ENCODE data around the gene ACOT8. TPM values are rescaled to one million over a fixed set of nuclear protein-coding genes. Genes with fewer than 3 reads are reported as not detected.

ACOT8 gene
- total and polyA plus RNA-seq, 7 donors: 20.2 to 32.9 (median 29.3) TPM

DNA sequence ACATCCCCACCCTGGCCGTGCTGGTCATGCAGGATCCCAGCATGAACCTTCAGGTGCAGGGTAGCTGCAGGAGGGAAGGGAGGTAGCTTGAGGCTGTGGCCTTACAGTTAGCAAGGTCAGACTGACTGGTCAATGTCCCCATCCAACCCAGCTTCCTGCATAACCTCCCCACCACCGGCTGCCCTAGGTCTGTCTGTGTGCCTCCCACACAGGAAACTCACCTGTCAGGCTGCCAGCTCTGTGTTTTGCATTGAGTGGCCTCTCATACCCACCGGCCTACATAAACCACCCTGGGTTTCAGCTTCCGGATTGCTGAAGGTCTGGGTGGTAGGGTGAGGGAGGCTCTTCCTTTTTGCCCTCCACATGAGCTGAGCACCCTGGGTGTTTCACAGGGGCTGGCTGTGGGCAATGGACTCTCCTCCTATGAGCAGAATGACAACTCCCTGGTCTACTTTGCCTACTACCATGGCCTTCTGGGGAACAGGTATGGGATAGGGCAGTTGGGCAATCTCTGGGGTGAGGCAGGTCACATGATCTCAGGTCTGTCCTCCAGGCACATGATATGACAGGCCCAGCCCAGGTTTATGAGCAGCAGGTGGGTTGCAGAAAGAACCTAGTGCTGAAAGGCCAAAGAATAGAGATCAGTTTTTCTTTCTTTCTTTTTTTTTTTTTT lies 35.8 kb upstream of the ACOT8 start:
- no peak for DNase-seq
- intact Hi-C loops (cut with DNase I): loop anchor here (5.0 kb wide), 4 partner anchors 39 to 96 kb away; partner anchors contain the start of gene PCIF1 (in 2 of the 2)
- TF ChIP-seq, protein P1, sequence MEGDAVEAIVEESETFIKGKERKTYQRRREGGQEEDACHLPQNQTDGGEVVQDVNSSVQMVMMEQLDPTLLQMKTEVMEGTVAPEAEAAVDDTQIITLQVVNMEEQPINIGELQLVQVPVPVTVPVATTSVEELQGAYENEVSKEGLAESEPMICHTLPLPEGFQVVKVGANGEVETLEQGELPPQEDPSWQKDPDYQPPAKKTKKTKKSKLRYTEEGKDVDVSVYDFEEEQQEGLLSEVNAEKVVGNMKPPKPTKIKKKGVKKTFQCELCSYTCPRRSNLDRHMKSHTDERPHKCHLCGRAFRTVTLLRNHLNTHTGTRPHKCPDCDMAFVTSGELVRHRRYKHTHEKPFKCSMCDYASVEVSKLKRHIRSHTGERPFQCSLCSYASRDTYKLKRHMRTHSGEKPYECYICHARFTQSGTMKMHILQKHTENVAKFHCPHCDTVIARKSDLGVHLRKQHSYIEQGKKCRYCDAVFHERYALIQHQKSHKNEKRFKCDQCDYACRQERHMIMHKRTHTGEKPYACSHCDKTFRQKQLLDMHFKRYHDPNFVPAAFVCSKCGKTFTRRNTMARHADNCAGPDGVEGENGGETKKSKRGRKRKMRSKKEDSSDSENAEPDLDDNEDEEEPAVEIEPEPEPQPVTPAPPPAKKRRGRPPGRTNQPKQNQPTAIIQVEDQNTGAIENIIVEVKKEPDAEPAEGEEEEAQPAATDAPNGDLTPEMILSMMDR (IDR thresholded peaks at IDR 0.05): no peak
- 77 to 84% (median 77%) methylated on average over 4 of the region's 4 CpGs for WGBS, 3 donors
- H3K4me3 ChIP-seq: no peak overlapping the region
- H3K9me3 ChIP-seq: no peaks in the 10 kb centered on the region
- H3K4me1 ChIP-seq: peaks cover 24% of the 10 kb centered on the region
- H3K27me3 ChIP-seq (ENCODE audit: insufficient read depth in 3 of 3, low read length in 2 of 3): no peaks in the 10 kb centered on the region
- H3K27ac ChIP-seq: no peak overlapping the region
- peaks cover 2 to 67% of the 10 kb centered on the region in 2 donors for H3K36me3 ChIP-seq (ENCODE audit: insufficient read depth in 1 of 2, low read depth in 1 of 2)
- ATAC-seq: no peak

DNA sequence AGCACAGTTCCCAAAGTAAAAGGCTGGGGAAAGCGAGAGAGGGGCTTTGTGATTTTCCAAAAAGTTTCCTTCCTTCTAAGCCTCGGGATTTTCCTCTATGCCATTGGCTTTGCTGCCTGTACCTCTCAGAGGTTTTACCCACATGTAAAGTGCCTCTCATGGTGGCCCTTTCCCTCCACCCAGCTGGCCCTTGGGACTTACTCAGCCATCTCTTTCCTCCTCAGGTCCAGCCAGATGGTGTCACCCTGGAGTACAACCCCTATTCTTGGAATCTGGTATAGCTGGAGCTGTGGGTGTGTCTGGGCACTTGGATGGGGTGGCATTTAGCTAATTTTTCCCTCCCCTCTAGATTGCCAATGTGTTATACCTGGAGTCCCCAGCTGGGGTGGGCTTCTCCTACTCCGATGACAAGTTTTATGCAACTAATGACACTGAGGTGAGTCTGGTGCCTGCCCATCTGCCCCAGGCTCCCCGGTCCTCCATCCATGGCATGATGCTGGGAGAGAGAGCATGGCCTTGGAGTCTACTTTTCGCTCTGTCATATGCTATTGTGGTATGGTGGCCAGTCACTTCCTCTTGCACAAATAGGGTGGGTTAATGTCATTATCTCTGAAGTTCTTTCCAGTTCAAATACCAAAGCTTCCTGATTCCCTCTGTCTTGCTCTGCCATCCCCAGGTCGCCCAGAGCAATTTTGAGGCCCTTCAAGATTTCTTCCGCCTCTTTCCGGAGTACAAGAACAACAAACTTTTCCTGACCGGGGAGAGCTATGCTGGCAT lies 35.0 kb upstream of the ACOT8 start:
- Histone ChIP-seq H3K9me3 (no peaks in the 10 kb centered on the region), H3K4me1 (peaks cover 24% of the 10 kb centered on the region), H3K36me3 (ENCODE audit: insufficient read depth in 1 of 2, low read depth in 1 of 2) (peaks cover 2 to 67% of the 10 kb centered on the region in 2 donors), H3K27me3 (ENCODE audit: insufficient read depth in 3 of 3, low read length in 2 of 3) (no peaks in the 10 kb centered on the region), H3K4me3 (peak overlapping the region; percentile 91), H3K27ac (peak overlapping the region; percentile 92)
- no peak for DNase-seq
- peak in 3 of 4 donors; percentile 15 to 24 (median 16) for ATAC-seq
- WGBS, 3 donors: 82 to 86% (median 85%) methylated on average over 9 of the region's 9 CpGs
- TF ChIP-seq, protein P1 (IDR thresholded peaks at IDR 0.05): no peak
- intact Hi-C loops (cut with DNase I): loop anchor here (5.0 kb wide), 4 partner anchors 40 to 95 kb away; partner anchors contain the start of gene PCIF1 (in 2 of the 2)

DNA sequence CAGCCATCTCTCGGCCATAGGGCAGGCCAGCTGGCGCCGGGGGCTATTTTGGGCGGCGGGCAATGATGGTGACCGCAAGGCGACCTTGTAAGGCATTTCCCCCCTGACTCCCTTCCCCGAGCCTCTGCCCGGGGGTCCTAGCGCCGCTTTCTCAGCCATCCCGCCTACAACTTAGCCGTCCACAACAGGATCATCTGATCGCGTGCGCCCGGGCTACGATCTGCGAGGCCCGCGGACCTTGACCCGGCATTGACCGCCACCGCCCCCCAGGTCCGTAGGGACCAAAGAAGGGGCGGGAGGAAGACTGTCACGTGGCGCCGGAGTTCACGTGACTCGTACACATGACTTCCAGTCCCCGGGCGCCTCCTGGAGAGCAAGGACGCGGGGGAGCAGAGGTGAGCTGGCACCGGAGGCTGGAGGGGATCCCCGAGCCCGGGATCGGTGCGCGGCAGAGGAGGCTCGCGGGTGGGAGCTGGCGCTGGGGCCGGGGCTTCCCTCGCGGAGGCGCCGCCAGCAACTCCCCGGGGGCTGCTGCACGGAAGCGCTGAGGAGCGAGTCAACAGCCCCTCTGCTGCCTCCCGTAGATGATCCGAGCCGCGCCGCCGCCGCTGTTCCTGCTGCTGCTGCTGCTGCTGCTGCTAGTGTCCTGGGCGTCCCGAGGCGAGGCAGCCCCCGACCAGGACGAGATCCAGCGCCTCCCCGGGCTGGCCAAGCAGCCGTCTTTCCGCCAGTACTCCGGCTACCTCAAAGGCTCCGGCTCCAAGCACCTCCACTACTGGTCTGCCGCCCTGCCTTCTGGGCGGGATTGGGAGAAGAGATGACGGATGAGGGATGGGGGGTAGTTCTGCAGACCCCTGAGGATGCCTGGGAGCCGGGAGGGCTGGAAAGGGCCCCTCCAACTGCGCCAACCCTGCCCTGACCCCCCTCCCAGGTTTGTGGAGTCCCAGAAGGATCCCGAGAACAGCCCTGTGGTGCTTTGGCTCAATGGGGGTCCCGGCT lies 34.1 kb upstream of the ACOT8 start, which contains the start of the genes CTSA and NEURL2:
TSS of gene CTSA (plus strand) at position 351 of the 999 bp plus-strand sequence. CDS start at position 585, 234 bp downstream.
TSS of gene NEURL2 (minus strand) at position 224 of the 999 bp plus-strand sequence. CDS start at position 7, 217 bp downstream.
- peak; percentile 94 to 97 for DNase-seq
- 1 to 2% (median 2%) methylated on average over 48 to 78 of the region's 78 CpGs for WGBS, 3 donors
- H3K4me1 ChIP-seq: peaks cover 24% of the 10 kb centered on the region
- TF ChIP-seq, protein P1 (IDR thresholded peaks at IDR 0.05): no peak
- H3K4me3 ChIP-seq: peak within 1 kb of the TSS; percentile 91
- H3K27ac ChIP-seq: peak within 1 kb of the TSS; percentile 92
- peak; percentile 88 to 94 (median 90) for ATAC-seq
- H3K27me3 ChIP-seq (ENCODE audit: insufficient read depth in 3 of 3, low read length in 2 of 3): no peaks in the 10 kb centered on the region
- H3K36me3 ChIP-seq (ENCODE audit: insufficient read depth in 1 of 2, low read depth in 1 of 2): peaks cover 2 to 67% of the 10 kb centered on the region in 2 donors
- intact Hi-C loops (cut with DNase I): loop anchor here (5.0 kb wide), 4 partner anchors 41 to 94 kb away; partner anchors contain the start of gene PCIF1 (in 2 of the 2)
- no peaks in the 10 kb centered on the region for H3K9me3 ChIP-seq
